Neuron (in vitro differentiated cells): ENCODE data around the gene NXPH1.
"Not testable (repeated sequence)": the region's sequence is repeated elsewhere in the genome, so short reads cannot be mapped to it uniquely, and the experiment has no call there.

ENCODE experiments used
- H2AFZ ChIP-seq: one replicate; pipeline ENCODE4 v1.6.1; 2013; ENCODE audit warnings: low read depth, mild to moderate bottlenecking, inconsistent platforms, low read length, moderate library complexity
- H3K27me3 ChIP-seq: one replicate; pipeline ENCODE4 v1.6.1; 2013; ENCODE audit warnings: low read length; ENCODE audit not compliant: insufficient read depth
- H3K36me3 ChIP-seq: one replicate; pipeline ENCODE4 v1.6.1; 2013; ENCODE audit warnings: low read length; ENCODE audit not compliant: insufficient read depth
- H3K4me1 ChIP-seq: one replicate; pipeline ENCODE4 v1.6.1; 2013; ENCODE audit warnings: low read length; ENCODE audit not compliant: insufficient read depth
- H3K4me3 ChIP-seq: 2 replicates; pipeline ENCODE4 v1.5.1; 2013; ENCODE audit warnings: mild to moderate bottlenecking, low read length, moderate library complexity
- H3K9me3 ChIP-seq: one replicate; pipeline ENCODE4 v1.6.1; 2013; ENCODE audit warnings: low read length

The NXPH1 gene

DNA sequence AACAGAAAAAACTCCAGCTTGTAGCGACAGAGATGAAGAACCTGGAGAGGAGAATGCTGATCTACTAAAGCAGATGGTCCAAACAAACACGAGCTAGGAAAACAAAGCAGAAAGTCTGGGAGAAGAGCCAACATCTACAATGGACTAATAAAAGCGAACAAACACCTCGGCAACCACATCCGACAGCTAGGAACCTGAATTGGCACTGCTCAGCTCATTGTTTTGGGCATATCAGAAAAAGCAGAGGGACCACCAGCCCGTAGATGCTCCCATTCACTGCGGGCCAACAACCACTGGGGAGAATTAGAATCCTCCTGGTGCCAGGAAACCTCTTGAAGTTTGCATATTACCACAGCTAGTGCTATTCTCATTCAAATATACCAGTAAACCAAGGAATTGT is 204.7 kb downstream of the NXPH1 start:
- Histone ChIP-seq H3K9me3 (no peaks in the 10 kb centered on the region), H3K27me3 (no peaks in the 10 kb centered on the region), H3K4me1 (no peaks in the 10 kb centered on the region), H2AFZ (no peak overlapping the region), H3K4me3 (no peak overlapping the region), H3K36me3 (no peaks in the 10 kb centered on the region)

DNA sequence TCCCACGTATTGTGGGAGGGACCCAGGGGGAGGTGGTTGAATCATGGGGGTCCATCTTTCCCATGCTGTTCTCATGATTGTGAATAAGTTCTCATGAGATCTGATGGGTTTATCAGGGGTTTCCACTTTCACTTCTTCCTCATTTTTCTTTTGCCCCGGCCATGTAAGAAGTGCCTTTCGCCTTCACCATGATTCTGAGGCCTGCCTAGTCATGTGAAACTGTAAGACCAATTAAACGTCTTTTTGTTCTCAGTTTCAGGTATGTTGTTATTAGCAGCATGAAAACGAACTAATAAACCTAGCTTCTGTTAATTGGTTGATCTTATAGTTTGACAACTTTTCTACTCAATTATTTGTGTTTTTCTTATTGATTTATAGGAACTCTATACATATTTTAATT is 206.3 kb downstream of the NXPH1 start:
- no peaks in the 10 kb centered on the region for H3K9me3 ChIP-seq
- H3K4me1 ChIP-seq: no peaks in the 10 kb centered on the region
- H3K27me3 ChIP-seq: no peaks in the 10 kb centered on the region
- H3K4me3 ChIP-seq: no peak overlapping the region
- H3K36me3 ChIP-seq: no peaks in the 10 kb centered on the region
- no peak overlapping the region for H2AFZ ChIP-seq

DNA sequence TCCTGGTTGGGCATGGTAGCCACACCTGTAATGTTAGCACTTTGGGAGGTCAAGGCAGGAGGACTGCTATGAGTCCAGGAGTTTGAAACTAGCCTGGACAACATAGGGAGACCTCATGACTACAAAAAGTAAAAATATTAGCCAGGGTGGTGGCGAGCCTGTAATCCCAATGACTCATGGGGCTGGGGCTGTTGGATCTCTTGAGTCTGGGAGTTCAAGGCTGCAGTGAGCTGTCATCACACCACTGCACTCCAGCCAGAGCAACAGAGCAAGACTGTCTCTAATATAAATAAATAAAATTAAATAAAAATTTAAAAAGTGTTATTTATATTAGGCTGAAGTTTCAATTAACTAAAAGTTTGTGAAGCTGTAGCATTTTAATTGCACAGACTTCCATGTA is 207.3 kb downstream of the NXPH1 start:
- H2AFZ ChIP-seq: no peak overlapping the region
- no peak overlapping the region for H3K4me3 ChIP-seq
- no peaks in the 10 kb centered on the region for H3K4me1 ChIP-seq
- H3K27me3 ChIP-seq: no peaks in the 10 kb centered on the region
- no peaks in the 10 kb centered on the region for H3K36me3 ChIP-seq
- no peaks in the 10 kb centered on the region for H3K9me3 ChIP-seq

DNA sequence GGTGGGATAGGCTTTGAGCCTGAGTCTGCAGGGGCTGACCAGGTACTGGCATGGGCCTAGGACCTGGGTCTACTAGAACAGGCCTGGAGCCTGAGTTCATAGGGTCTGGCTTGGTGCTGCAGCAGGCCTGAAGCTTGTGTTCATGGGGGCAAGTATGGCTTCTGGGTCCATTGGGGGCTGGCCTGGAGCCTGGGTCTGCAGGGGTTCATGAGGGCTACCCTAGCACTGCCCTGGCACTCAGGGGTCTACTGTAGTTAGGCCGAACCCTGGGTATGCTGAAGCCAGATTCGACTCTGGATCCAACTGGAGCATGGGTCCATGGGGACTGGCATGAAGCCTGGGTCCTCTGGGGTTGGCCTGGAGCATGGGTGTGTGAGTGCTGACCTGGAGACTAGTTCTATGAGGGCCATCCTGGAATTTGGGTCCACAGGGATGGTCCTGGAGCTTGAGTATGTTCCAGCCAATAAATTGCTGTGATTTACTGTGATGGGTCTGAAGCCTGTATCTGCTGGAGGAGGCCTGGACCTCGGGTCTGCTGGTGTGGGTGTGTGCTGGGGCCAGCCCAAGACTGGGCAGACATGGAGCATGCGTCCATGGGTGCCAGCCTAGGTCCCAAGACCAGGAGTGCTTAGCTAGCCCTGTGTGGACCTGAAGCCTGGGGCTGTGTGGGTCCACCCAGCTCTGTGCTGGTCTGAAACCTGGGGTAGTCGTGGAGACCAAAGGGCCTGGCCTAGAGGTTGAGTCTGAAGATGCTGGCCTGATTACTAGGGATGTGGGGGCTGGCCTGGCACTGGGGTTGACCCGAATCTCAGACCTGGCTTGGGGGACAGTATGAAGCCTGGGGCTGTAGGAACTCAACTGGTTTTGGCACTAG is 235.5 kb downstream of the NXPH1 start:
- no peaks in the 10 kb centered on the region for H3K4me1 ChIP-seq
- H3K27me3 ChIP-seq: no peaks in the 10 kb centered on the region
- no peak overlapping the region for H2AFZ ChIP-seq
- no peaks in the 10 kb centered on the region for H3K36me3 ChIP-seq
- H3K9me3 ChIP-seq: no peaks in the 10 kb centered on the region
- H3K4me3 ChIP-seq: no peak overlapping the region

DNA sequence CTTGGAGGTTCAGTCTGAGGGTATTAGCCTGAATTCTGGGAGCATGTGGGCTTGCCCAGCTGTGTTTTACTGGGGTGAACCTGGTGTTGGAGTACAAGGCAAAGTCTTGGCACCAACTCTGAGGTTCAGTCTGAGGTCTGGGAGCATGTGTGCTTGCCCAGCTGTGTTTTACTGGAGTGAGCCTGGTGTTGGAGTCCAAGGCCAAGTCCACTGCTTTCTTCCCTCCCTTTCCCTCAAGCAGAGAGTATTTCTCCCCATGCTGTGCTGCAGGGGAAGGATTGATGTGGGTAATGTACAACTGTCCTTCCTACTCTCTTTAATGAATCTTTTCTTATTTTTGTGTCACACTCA is 236.1 kb downstream of the NXPH1 start:
- Histone ChIP-seq H3K36me3 (no peaks in the 10 kb centered on the region), H3K9me3 (no peaks in the 10 kb centered on the region), H2AFZ (no peak overlapping the region), H3K4me3 (no peak overlapping the region), H3K27me3 (no peaks in the 10 kb centered on the region), H3K4me1 (no peaks in the 10 kb centered on the region)

DNA sequence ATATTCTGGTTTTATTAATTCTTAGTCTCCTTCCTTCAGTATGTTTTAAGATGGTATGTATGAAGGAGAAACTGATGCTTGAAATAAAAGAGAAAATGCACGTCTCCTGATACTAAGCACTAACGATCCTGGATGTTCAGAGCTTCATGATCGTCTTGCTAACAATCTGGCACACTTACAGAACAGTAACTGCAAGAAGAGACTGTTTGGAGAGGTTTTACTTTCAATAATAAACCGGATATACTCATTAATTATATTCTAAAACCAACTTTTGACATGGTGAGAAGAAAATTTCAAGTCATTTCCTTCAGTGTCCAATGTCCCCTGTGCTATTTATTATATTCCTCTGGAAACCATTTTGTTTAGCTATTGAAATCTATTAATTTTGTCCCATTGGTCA is 251.0 kb downstream of the NXPH1 start:
- no peaks in the 10 kb centered on the region for H3K36me3 ChIP-seq
- H3K4me1 ChIP-seq: no peaks in the 10 kb centered on the region
- H3K9me3 ChIP-seq: no peaks in the 10 kb centered on the region
- no peaks in the 10 kb centered on the region for H3K27me3 ChIP-seq
- H3K4me3 ChIP-seq: no peak overlapping the region
- H2AFZ ChIP-seq: no peak overlapping the region

DNA sequence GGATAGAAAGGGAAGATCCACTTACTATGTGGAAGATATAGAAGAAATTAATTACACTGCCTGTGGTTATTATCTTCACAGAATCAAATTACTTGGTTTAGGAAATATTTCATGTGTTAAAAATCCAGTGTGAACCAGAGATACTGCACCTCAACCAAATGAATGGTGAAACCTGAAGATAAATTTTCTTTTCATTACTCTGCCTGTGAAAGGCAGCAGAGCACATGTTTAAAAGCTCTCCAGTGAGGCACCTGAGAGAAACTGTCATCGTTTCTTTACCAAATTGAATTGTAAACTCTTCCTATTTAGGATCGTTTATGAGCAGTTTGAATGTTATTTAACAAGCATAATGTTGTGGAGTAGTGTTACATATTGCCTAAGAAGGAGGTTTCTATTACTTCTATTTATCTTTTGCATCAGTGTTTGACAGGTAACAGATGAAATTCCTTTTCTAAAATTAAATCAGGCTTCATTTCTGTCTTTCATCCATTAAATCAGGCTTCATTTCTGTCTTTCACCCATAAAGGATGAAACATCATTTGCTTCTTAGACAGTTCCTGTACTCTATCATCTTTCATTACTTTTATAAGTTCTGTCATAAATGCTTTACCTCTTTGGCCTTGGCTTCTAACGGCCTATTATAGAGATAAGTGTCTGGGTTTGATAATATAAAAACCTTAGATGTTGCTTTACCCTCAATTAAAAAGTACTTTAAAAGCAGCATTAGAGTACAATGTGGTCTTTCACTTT is 266.6 kb downstream of the NXPH1 start:
- Histone ChIP-seq H3K36me3 (no peaks in the 10 kb centered on the region), H3K4me3 (no peak overlapping the region), H2AFZ (no peak overlapping the region), H3K27me3 (no peaks in the 10 kb centered on the region), H3K4me1 (no peaks in the 10 kb centered on the region), H3K9me3 (no peaks in the 10 kb centered on the region)

DNA sequence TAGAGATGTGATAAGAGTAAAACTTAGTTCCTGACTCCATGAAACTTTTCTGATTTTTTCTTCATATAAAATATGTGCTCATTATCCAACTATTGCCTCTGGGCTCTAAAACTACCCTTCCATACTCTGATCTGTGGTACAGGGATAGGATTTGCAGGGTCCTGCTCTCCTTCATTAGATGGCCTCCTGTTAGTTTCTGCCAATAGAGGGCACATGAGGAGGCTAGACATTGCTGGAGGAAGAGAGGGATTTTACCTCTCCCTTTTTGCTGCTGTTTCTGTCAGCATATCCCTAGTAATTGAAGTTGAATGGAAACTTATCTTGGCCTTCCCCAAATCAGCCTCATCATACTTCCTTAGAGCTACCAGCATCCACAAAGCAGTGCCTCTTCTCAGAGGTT is 269.4 kb downstream of the NXPH1 start:
- Histone ChIP-seq H3K9me3 (no peaks in the 10 kb centered on the region), H3K36me3 (no peaks in the 10 kb centered on the region), H3K4me3 (no peak overlapping the region), H3K27me3 (no peaks in the 10 kb centered on the region), H3K4me1 (no peaks in the 10 kb centered on the region), H2AFZ (no peak overlapping the region)

DNA sequence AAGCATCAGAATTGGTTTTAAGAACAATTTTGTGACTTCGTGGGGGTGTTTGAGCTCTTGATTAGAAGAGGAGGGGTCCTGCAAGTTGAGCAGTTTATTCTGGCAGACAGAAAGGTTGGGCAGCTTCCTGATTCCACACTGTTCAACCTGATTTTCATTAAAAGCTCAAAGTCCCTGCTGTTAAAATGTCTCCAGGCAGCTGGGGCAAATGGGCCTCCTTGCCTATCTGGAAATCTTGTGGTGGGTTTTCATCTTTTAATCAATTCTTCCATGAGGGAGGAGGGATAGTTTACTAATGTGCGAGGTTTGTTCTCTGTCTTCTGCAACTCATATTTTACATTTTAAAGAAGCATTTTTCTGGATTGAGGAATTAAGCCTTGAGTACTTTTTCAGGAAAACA is 276.7 kb downstream of the NXPH1 start:
- no peak overlapping the region for H3K4me3 ChIP-seq
- H3K27me3 ChIP-seq: no peaks in the 10 kb centered on the region
- H2AFZ ChIP-seq: no peak overlapping the region
- no peaks in the 10 kb centered on the region for H3K4me1 ChIP-seq
- no peaks in the 10 kb centered on the region for H3K36me3 ChIP-seq
- no peaks in the 10 kb centered on the region for H3K9me3 ChIP-seq

DNA sequence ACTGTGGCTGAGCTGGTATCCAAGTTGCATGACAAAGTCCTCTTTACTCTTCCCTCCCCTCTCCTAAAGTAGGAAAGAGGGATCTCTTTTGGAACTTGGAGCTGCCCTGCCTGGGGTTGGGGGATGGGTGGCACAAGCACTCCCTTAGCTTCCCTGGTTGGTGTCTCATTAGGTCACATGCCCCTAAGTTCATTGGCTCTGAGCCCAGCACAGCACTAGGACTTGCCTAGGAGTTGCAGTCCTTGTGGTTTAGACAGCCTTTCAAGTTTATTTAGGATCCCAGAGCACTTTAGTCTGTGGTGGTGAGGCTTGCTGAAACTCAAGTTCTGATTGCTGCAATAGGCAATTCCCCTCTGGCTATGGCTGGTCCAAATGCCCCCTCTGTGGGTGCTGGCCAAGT is 281.4 kb downstream of the NXPH1 start:
- H3K4me1 ChIP-seq: no peaks in the 10 kb centered on the region
- H3K4me3 ChIP-seq: no peak overlapping the region
- no peaks in the 10 kb centered on the region for H3K9me3 ChIP-seq
- H3K36me3 ChIP-seq: no peaks in the 10 kb centered on the region
- H2AFZ ChIP-seq: no peak overlapping the region
- no peaks in the 10 kb centered on the region for H3K27me3 ChIP-seq

DNA sequence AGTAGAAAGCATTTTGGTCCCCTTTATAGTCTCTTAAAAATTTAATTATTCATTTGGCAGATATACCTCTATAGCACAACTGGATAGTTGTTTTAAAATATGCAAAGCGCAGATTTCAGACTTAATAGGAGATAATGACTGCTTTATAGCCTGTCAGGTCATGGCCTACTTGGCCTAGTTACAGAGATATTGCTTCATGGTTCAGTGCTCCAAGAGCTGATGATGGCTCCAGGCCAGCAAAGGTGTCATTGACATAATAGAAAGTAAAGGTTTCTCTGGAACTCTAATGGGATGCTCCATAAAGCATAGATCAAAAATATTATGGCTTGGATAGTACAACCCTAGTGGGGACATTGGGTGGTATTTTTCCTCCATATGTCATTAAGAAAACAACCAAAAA is 285.7 kb downstream of the NXPH1 start:
- Histone ChIP-seq H3K9me3 (no peaks in the 10 kb centered on the region), H3K27me3 (no peaks in the 10 kb centered on the region)

DNA sequence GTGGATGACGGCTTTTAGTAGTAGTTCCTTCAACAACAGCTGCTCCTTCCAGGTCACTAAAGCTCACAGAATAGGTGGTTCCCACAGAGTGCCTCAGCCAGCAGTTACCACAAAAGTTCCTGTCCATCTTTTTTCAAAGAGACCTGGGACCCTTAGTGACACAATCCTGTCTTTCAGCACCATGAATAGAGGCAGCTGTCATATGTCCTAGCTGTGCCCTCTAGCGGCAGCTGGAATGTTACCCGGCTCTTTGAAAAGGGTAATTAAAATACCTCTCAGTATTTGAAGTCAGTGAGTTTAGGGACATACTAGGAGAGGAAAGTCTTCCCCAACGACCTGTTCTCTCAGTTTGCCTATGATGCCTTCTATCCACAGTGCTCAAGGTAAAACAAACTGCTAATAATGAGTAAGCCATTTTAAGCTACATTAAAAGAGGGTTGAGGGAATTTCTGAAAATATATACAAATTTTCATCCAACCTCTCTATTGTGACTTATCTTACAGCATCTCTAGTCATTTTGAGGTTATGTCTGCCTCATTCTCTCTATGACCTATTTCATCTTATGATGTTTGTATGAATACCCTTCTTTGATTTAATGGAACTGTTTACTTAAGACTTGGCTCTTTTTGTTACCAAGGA is 290.8 kb downstream of the NXPH1 start:
- Histone ChIP-seq H2AFZ (no peak overlapping the region), H3K9me3 (no peaks in the 10 kb centered on the region), H3K27me3 (no peaks in the 10 kb centered on the region), H3K4me3 (no peak overlapping the region), H3K36me3 (no peaks in the 10 kb centered on the region), H3K4me1 (no peaks in the 10 kb centered on the region)

More for the DNA sequence above, 285.7 kb downstream of the NXPH1 start:
- Histone ChIP-seq H2AFZ (no peak overlapping the region), H3K36me3 (no peaks in the 10 kb centered on the region), H3K4me1 (no peaks in the 10 kb centered on the region), H3K4me3 (no peak overlapping the region)

DNA sequence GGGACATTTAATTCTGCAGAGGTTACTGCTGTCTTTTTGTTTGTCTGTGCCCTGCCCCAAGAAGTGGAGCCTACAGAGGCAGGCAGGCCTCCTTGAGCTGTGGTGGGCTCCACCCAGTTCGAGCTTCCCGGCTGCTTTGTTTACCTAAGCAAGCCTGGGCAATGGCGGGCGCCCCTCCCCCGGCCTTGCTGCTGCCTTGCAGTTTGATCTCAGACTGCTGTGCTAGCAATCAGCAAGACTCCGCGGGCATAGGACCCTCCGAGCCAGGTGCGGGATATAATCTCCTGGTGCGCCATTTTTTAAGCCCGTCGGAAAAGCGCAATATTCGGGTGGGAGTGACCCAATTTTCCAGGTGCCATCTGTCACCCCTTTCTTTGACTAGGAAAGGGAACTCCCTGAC is 298.3 kb downstream of the NXPH1 start:
- H3K27me3 ChIP-seq, H3K36me3 ChIP-seq, H2AFZ ChIP-seq, H3K4me1 ChIP-seq, H3K9me3 ChIP-seq, H3K4me3 ChIP-seq: not testable (repeated sequence)
